Adrenal gland (tissue), 5 donors: ENCODE results near the gene FAM184B.

Experiments used
- CTCF ChIP-seq, 6 experiments: fragments of 450-650 bp in 4 of 6; fragments of 200-600 bp in 2 of 6; sonication (generic) in 1 of 6; IDR thresholded peaks; 1 replicate in 5 of 6; 2 replicates in 1 of 6; pipeline versions ENCODE4 v1.5.1 to v1.8.0; 2016 to 2021; ENCODE audit warnings: antibody characterized with exemption in 6 of 6, mild to moderate bottlenecking in 2 of 6, moderate library complexity in 1 of 6
- POLR2A ChIP-seq, 2 donors: fragments of 450-650 bp; IDR thresholded peaks; one replicate each; pipeline ENCODE4 v1.6.1; 2017; ENCODE audit warnings: antibody characterized with exemption in 2 of 2, mild to moderate bottlenecking in 2 of 2, moderate library complexity in 1 of 2
- donor health status: DM: no; HTN: no; CAD: no.

GRCh38 chr4:17667253-17667652 lies 114.2 kb downstream of the FAM184B start:
- no peak for TF ChIP-seq CTCF (IDR thresholded peaks at IDR 0.05)
- TF ChIP-seq POLR2A (IDR thresholded peaks at IDR 0.05), result no peak
